NCI-H748 (cell line): ENCODE measurements around the gene ABHD17A.

ENCODE experiments used
- DNase-seq: peaks from one replicate; lab custom pipeline; 2025; ENCODE audit not compliant: unreplicated experiment; lab: John Stamatoyannopoulos, UW

The ABHD17A gene

DNA sequence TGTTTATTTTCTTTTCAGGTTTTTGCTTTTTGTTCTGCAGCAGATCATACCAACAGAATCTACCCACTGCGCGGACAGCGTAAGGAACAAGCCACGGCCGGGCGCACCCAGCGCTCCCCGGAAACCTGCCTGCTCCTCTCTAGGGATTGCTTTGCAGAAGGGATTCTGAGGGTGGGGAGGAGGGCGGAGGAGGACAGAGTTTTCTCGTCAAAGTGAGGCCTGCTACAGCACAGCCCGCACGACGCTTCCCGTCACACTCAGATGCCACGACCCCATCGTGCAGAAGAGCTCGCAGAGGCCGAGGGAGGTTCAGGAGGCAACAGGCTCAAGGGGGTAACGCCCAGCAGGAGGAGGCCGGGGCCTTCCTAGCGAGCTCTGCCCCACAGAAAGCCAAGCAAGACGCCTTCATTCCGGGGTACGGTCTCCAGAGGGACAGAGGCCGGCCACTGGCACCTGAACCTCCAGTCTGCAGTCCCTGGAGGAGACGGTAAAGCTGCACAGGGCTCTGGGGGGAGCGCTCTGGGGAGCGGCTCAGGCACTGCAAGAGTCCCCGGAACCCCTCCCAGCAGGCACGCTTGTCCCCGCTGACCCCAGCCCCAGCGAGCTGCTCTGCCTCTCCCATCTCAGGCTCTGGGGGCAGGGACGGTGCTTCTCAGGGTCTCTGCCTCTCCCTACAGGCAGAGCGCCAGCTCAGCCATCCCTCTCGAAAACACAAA, 43.9 kb downstream of the ABHD17A start:
- DNase-seq = no peak

DNA sequence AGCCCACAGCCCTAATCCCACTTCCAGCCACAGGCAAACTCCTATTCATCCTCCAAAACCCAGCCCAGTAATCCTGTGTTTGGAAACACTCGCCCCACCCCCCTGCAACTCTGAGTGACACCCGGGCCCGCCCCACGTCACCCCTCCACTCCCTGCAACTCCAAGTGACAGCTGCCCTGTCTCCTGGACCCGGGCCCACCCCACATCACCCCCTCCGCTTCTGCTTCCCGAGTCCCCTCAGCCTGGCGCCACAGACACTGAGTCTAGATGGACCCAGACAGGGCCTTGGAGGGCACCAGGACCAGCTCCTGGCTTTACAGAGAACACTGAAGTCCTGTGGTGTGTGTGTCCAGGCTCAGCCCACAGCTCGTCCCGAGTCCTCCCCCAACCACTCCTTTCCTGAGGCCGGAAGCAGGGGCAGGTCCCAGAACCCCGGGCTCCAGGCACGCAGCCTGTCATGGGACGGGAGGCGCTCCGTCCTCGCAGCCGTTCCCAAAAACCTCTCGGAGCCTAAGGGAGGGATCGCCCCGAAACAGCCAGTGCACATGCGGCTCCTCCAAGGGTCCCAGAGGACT, 44.7 kb downstream of the ABHD17A start:
- no peak for DNase-seq

DNA sequence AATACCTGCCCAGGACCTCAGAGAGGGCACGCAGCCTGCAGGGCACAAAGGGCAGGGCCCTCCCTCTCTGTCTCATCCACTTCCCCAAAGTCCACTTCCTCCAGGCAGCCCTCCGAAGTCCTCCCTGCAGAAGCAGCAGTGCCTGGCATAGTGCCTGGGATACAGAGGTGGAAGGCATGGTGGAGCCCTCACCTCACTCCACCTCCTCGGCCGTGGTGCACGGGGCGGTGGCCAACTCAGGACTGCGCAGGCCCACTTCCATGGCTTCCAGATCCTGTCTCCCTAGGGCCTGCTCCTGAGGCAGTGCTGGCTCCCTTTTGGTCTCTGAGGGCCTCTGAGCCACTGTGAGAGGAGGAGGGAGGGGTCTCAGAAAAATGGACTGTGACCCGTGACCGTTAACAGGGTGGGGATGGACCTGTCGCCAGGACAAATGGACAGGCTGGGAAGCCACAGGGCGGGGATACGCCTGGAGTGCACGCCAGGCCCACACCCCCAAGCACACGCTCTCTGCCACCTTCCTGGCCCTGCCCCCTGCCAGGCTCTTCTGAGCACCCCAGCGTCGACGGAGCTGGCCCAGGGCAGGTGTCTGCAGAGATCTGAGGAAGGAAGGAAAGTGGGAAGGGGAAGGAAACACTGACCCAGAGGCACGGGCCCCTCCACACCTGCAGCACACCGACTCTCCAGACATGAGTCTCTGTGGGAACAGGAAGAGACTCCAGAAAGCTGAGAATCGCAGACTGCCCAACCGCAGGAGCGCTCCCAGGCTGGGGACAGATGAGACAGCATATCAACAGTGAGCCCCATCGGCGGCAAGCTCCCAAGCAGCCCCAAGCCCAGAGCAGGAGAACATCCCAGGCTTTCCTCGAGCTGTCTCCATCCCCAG, 45.4 kb downstream of the ABHD17A start:
- DNase-seq = no peak

DNA sequence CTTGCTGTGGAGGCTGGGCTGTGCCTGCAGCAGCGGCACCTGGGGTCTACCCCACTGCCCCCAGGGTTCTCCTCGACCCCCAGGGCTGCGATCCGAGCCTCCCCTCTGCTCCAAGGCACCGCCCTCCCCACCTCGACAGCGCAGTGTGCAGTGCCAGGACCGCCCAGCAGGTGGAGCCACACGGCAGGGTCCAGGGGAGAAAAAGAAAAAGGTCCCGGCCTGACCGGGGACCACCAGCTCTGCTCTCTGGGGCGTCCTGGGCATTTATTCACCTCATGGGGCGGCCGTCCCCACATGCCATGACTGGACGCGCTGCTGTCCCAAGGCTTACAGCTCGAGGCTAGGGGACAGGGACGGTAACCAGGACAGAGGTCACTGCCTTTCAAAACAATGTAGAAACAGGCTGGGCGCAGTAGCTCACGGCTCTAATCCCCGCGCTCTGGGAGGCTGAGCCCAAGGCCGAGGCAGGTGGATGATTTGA, 47.6 kb downstream of the ABHD17A start:
- DNase-seq = no peak

DNA sequence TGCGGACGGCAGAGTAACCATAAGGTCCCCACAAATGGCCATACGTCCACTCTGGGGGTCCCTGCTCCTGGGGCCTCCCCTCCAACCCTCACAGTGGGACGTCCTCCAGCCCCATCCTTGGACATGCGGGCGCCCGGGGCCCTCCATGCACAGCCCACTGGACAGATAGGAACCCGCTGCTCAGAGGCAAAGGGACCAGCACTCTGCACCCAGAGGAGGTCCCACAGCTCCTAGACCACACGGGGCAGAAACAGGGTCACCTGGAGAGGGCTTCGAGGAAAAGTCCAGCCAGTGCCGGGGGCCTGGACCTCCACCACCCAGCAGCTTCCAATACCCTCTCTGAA, 48.1 kb downstream of the ABHD17A start:
- DNase-seq = no peak

DNA sequence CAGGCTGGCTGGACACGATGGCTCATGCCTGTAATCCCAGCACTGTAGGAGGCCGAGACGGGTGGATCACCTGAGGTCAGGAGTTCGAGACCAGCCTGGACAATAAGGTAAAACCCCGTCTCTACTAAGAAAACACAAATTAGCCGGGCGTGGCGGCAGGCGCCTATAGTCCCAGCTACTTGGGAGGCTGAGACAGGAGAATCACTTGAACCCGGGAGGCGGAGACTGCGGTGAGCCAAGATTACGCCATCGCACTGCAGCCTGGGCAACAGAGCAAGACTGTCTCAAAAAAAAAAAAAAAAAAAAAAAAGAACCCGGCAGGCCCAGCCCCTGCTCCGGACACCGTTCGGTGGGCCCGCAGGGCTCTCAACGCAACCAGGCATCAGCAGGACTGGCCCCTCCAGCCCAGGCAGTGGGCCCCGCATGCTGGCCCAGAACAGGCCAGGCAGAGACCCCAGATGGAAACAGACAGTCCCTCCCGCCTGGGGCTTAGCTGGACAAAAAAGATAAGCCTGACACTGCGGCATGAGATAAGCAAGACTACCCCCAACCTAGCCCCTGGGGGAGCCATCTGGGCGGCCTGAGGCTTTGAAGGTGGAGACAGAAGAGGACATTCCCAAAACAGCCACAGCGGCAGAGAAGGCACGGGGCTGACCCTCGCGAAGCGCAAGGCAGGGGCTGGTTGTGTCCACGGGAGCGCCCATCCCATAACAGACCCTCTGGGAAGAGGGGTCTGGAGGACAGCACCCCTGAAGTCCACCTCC, 48.7 kb downstream of the ABHD17A start:
- DNase-seq = no peak

DNA sequence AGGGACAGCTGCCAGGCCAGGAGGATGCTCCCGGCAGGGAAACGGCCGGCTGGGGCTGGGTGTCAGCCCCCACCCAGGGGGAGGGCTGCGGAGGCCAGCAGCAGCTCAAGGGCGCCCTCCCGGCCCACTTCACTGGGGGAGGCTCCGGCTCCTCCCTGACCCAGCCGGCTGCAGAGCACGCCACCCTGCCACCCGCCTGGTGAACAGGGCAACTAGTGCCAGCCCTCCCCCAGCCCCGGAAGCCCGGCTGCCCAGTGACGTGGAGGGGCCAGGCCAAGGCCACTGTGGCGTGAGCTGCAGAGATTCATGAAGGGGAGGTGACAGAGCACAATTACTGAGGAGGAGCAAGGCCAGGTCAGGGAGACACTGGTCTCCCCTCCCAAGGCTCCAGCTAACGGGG, 51.8 kb downstream of the ABHD17A start:
- DNase-seq = no peak

DNA sequence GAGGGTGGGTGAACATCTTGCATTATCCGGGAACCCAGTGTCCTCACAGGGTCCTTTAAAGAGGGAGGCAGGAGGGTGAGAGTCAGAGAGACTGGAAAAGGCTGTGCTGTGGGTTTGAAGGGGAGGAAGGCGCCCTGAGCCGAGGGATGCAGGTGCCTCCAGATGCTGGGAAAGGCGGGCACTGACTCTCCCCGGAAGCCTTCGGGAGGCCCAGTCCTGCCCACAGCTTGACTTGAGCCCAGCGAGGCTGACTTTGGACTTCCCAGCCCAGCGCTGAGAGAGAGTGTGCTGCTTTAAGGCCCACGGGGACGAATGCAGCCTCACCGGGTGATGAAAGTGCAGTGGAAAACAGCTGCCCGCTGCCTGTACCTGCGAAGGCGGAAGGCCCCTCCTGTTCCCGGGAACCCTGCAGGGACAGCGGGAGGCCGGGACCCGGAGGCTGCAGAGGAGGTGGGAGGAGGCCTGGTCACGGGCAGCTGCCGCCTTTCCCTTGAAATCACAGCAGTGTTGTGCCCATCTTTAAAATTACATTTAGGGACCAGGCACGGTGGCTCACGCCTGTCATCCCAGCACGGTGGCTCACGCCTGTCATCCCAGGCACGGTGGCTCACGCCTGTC, 53.1 kb downstream of the ABHD17A start:
- DNase-seq = no peak

DNA sequence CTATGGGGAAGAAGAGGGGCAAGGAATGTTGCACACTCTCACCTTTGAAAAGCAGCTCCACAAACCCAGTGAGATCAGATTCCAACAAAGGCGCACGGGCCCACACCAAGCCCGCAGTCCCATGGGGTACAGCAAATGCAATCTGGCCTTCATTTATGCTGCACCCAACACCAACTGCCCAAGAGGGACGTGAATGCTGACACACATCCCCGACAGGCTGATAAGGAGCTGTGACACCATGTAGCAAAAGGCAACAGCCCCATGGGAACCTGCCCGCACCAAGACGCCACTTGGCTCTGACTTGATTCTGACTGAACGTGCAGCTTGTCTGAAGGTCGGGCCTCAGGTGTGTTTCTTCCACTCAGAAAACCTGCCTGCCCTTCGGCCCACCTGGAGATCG, 54.3 kb downstream of the ABHD17A start:
- no peak for DNase-seq

GRCh38 chr19:1830568-1830967, 54.7 kb downstream of the ABHD17A start:
- DNase-seq = no peak

DNA sequence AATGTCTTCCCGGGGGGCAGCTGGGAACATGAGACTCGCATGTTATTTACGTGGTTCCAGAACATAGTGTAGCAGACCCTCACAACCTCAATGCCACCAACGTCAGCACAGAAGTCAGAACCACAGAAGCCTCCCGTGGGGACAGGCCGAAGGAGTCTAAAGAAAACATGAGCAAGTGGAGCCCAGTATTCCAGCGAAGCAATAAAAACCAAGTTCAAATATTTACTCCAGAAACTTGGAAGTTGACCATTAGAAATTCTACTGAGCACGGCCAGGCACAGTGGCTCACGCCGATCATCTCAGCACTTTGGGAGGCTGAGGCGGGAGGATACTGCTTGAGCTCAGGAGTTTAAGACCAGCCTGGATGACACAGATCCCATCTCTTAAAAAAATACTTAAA, 55.3 kb downstream of the ABHD17A start:
- DNase-seq = no peak

DNA sequence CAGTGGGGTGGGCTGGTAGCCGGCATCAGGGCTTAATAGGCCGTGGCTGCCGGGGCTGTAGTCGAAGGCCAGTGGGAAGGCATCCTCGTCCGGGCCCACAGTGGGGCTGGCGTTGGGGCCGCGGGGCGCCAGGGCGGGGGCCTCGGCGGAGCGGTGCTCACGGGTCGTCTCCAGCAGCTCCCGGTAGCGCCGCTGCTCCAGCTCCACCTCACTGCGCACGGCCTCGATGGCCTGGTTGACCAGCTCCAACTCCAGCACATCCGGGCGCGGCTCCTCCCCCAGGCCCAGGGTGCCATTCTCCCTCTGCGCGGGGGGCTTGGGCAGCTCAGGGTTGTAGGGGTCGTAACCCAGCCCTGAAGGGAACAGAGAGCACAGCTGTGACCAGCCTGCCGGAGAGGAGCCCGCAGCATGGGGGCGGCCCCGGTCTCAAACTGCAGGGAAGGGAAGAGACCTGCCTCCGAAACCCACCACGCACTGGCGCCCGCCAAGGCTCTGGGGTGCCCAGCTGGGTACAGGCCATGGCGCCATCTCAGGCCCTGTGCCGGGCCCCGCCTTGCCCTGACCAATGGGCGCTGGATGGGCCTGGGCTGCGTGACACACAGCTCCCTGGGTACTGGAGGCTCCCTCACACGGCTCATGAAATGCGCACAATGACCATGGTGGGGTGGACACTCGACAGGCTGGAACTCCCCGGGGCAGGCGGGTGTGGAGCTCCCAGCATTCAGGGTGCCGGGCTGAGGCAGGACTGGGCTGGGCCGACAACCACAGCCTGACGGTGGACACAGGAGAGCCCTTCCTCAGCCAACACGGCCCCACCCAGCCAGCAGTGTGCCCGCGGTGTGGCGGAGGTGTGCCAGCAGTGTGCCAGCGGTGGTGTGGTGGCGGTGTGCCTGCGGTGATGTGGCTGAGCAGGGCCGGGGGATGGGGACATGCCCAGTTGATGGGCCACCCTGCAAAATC, 56.7 kb downstream of the ABHD17A start:
- no peak for DNase-seq

DNA sequence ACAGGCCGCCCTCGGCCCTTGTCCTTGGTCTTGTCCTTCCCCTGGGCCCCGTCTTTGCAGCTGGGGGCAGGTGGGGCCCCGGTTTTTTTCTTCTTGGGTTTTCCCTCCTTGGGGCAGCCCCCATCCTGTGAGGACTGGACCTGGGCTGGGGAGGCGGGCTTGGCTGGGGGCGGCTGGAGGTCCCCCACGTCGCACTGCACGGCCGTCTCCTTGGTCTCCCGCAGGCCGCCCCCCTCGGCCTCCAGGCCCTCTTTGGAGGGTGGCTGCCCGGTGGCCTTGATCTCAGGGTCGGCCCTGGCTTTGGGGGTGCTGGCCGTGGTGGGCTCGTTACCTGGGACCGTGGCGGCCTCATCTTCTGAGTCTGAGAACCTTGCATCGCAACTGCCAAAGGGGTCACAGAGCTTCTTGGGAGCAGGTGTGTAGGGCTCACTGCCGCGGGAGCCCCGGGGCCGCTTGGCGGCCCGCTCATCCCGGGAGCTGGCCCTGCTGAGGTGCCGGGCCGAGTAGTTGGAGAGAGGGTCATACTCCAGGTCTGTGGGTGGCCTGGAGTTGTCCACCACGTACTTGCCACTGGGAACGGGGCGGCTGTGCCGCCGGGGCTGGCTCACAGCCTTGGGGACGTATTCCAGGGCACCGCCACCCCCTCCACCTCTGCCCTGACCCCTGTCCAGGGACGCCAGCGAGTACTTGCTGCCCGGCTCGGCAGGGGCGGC, 57.6 kb downstream of the ABHD17A start:
- DNase-seq = no peak
